GM23248 (cell line): Measurements from ENCODE around the gene SH3BP2. TPM values are rescaled to one million over a fixed set of nuclear protein-coding genes. Genes with fewer than 3 reads are reported as not detected.

ENCODE experiments used
- DNase-seq: peaks from one replicate; pipeline ENCODE4 v3.0.0-alpha.2; 2015
- H2AFZ ChIP-seq: fragments of 200-600 bp; sonication (generic); 2 replicates; pipeline ENCODE4 v1.6.1; 2016; ENCODE audit warnings: antibody characterized with exemption
- H3F3A ChIP-seq: fragments of 200-600 bp; sonication (generic); 2 replicates; pipeline ENCODE4 v1.6.1; 2016; ENCODE audit warnings: mild to moderate bottlenecking, antibody characterized with exemption, mixed run types; ENCODE audit not compliant: insufficient read depth
- H3K27ac ChIP-seq: fragments of 200-600 bp; sonication (generic); 2 replicates; pipeline ENCODE4 v1.5.1; 2016; ENCODE audit warnings: mild to moderate bottlenecking
- H3K27me3 ChIP-seq: fragments of 200-600 bp; sonication (generic); replicated peaks from 2 replicates; pipeline ENCODE4 v1.6.1; 2016; ENCODE audit warnings: mild to moderate bottlenecking; ENCODE audit not compliant: insufficient read depth
- H3K36me3 ChIP-seq: fragments of 200-600 bp; sonication (generic); 2 replicates; pipeline ENCODE4 v1.6.1; 2016; ENCODE audit warnings: low read depth, mild to moderate bottlenecking
- H3K4me1 ChIP-seq: fragments of 200-600 bp; sonication (generic); 2 replicates; pipeline ENCODE4 v1.6.1; 2016; ENCODE audit warnings: mild to moderate bottlenecking; ENCODE audit not compliant: insufficient read depth
- H3K4me2 ChIP-seq: fragments of 200-600 bp; sonication (generic); one replicate; pipeline ENCODE4 v1.6.1; 2016; ENCODE audit warnings: mild to moderate bottlenecking; ENCODE audit not compliant: unreplicated experiment
- H3K4me3 ChIP-seq: fragments of 200-600 bp; sonication (generic); 2 replicates; pipeline ENCODE4 v1.5.1; 2016; ENCODE audit warnings: mild to moderate bottlenecking
- H3K79me2 ChIP-seq: fragments of 200-600 bp; sonication (generic); 2 replicates; pipeline ENCODE4 v1.6.1; 2016; ENCODE audit warnings: mild to moderate bottlenecking; ENCODE audit not compliant: insufficient read depth
- H3K9ac ChIP-seq: fragments of 200-600 bp; sonication (generic); 2 replicates; pipeline ENCODE4 v1.6.1; 2016; ENCODE audit warnings: mild to moderate bottlenecking
- H3K9me2 ChIP-seq: fragments of 200-600 bp; sonication (generic); 2 replicates; pipeline ENCODE4 v1.6.1; 2016; ENCODE audit warnings: mixed run types, mild to moderate bottlenecking, moderate library complexity; ENCODE audit not compliant: insufficient read depth
- H3K9me3 ChIP-seq: fragments of 200-600 bp; sonication (generic); one replicate; pipeline ENCODE4 v1.6.1; 2017; ENCODE audit warnings: low read depth
- H4K20me1 ChIP-seq: fragments of 200-600 bp; sonication (generic); 2 replicates; pipeline ENCODE4 v1.6.0; 2016; ENCODE audit not compliant: insufficient read depth
- EZH2 ChIP-seq: fragments of 200-600 bp; sonication (generic); IDR thresholded peaks from 2 replicates; pipeline ENCODE4 v1.6.1; 2018; ENCODE audit warnings: antibody characterized with exemption, mild to moderate bottlenecking; ENCODE audit not compliant: insufficient read depth, poor library complexity, severe bottlenecking
- EZH2phosphoT487 ChIP-seq: fragments of 200-600 bp; sonication (generic); IDR thresholded peaks from 2 replicates; pipeline ENCODE4 v1.6.1; 2018; ENCODE audit warnings: antibody characterized with exemption, moderate library complexity, mild to moderate bottlenecking, low read depth; ENCODE audit not compliant: insufficient read depth
- WGBS, 2 experiments: methylation state at CpG; one replicate each; pipeline ENCODE4 v1.1.6; 2015 to 2017; ENCODE audit warnings: low lambda C conversion rate in 2 of 2, low coverage in 1 of 2; ENCODE audit errors: missing lambda C conversion rate in 2 of 2; 5-methylcytosine and 5-hydroxymethylcytosine counted together
- in situ Hi-C: fragments of 300-500 bp; cut with MboI; formaldehyde crosslinking; loops from 2 replicates; pipeline ENCODE4 v1.15.0; 2020
- polyA plus RNA-seq: library from polyadenylated mRNA; unstranded; fragments of >200 nt; fragmentation: Nextera tagmentation; extraction: Ambion mirVana; gene quantifications from 2 replicates; pipeline ENCODE4 v1.2.1, GENCODE V29; 2016
- total RNA-seq: library from RNA; depleted of rRNA; stranded (reverse); fragments of >200 nt; shearing (Covaris generic); gene quantifications from 2 replicates; pipeline ENCODE4 v1.2.3, GENCODE V29; 2014

The SH3BP2 gene
- total and polyA plus RNA-seq, 2 experiments from 2014 or later, result 20.9 to 31.2 TPM

- no peaks in the 10 kb centered on the region for H3K9me3 ChIP-seq
- TF ChIP-seq EZH2 (no peak), EZH2phosphoT487 (0 out of 2 replicates have a peak, but pooled peaks have one; percentile 35)
- H3K4me3 ChIP-seq, result no peak overlapping the region
- H3K27ac ChIP-seq, result no peak overlapping the region
- H3K4me1 ChIP-seq, result peaks cover 33% of the 10 kb centered on the region
- peaks cover 98% of the 10 kb centered on the region for H3K79me2 ChIP-seq
- DNase-seq, result peak; percentile 40
- no peak overlapping the region for H3K9ac ChIP-seq
- in situ Hi-C loops, result no loop called here
- H3K9me2 ChIP-seq, result no peaks in the 10 kb centered on the region
- peaks cover 34% of the 10 kb centered on the region for H4K20me1 ChIP-seq
- H3F3A ChIP-seq, result peaks cover 28% of the 10 kb centered on the region
- 54 to 59% methylated on average over 9 of the region's 9 CpGs for WGBS, 2 experiments
- H3K4me2 ChIP-seq, result no peak overlapping the region
- H3K36me3 ChIP-seq, result peaks cover 10% of the 10 kb centered on the region; the same call in 1 of the 2 replicates
- no peaks in the 10 kb centered on the region for H3K27me3 ChIP-seq
- H2AFZ ChIP-seq, result no peak overlapping the region
These were observed 56.6 kb downstream of the SH3BP2 start for GRCh38 chr4:2849267-2850152.

- TF ChIP-seq EZH2phosphoT487, result no peak
- TF ChIP-seq EZH2, result no peak
- Histone ChIP-seq H3K4me3 (no peak overlapping the region), H3F3A (peaks cover 24% of the 10 kb centered on the region), H3K4me1 (peaks cover 22% of the 10 kb centered on the region), H3K79me2 (peaks cover 98% of the 10 kb centered on the region), H3K27me3 (no peaks in the 10 kb centered on the region), H4K20me1 (peaks cover 43% of the 10 kb centered on the region), H3K36me3 (peaks cover 22% of the 10 kb centered on the region; the same call in 1 of the 2 replicates), H3K9me3 (no peaks in the 10 kb centered on the region), H2AFZ (no peak overlapping the region), H3K9ac (no peak overlapping the region), H3K9me2 (no peaks in the 10 kb centered on the region), H3K27ac (no peak overlapping the region), H3K4me2 (no peak overlapping the region)
- 92 to 97% methylated on average over 2 of the region's 2 CpGs for WGBS, 2 experiments
- DNase-seq, result peak; percentile 17
- in situ Hi-C loops, result no loop called here
These were observed 58.3 kb downstream of the SH3BP2 start for GRCh38 chr4:2850966-2851798.

- H3K4me1 ChIP-seq, result peaks cover 22% of the 10 kb centered on the region
- no peak overlapping the region for H3K4me3 ChIP-seq
- TF ChIP-seq EZH2 (no peak), EZH2phosphoT487 (no peak)
- no peak overlapping the region for H2AFZ ChIP-seq
- no peaks in the 10 kb centered on the region for H3K9me3 ChIP-seq
- peaks cover 24% of the 10 kb centered on the region for H3F3A ChIP-seq
- WGBS, 2 experiments, result 43 to 49% methylated on average over 7 of the region's 7 CpGs
- peaks cover 98% of the 10 kb centered on the region for H3K79me2 ChIP-seq
- no peak overlapping the region for H3K27ac ChIP-seq
- in situ Hi-C loops, result no loop called here
- H3K36me3 ChIP-seq, result peaks cover 22% of the 10 kb centered on the region; the same call in 1 of the 2 replicates
- H3K9ac ChIP-seq, result no peak overlapping the region
- H3K27me3 ChIP-seq, result no peaks in the 10 kb centered on the region
- H4K20me1 ChIP-seq, result peaks cover 45% of the 10 kb centered on the region
- H3K4me2 ChIP-seq, result no peak overlapping the region
- no peaks in the 10 kb centered on the region for H3K9me2 ChIP-seq
- DNase-seq, result peak; percentile 22
These were observed 59.6 kb downstream of the SH3BP2 start for GRCh38 chr4:2852481-2852921.

- no peak overlapping the region for H3K4me2 ChIP-seq
- in situ Hi-C loops, result no loop called here
- H2AFZ ChIP-seq, result no peak overlapping the region
- H4K20me1 ChIP-seq, result peaks cover 42% of the 10 kb centered on the region
- no peaks in the 10 kb centered on the region for H3K27me3 ChIP-seq
- TF ChIP-seq EZH2phosphoT487, result no peak
- TF ChIP-seq EZH2, result no peak
- WGBS, 2 experiments, result 95 to 99% methylated on average over 5 of the region's 5 CpGs
- no peaks in the 10 kb centered on the region for H3K9me2 ChIP-seq
- H3K9me3 ChIP-seq, result no peaks in the 10 kb centered on the region
- H3K4me3 ChIP-seq, result no peak overlapping the region
- no peak for DNase-seq
- H3K4me1 ChIP-seq, result peaks cover 27% of the 10 kb centered on the region
- peaks cover 100% of the 10 kb centered on the region for H3K79me2 ChIP-seq
- peaks cover 26% of the 10 kb centered on the region for H3F3A ChIP-seq
- H3K9ac ChIP-seq, result no peak overlapping the region
- no peak overlapping the region for H3K27ac ChIP-seq
- peaks cover 22% of the 10 kb centered on the region; the same call in 1 of the 2 replicates for H3K36me3 ChIP-seq
These were observed 62.7 kb downstream of the SH3BP2 start for GRCh38 chr4:2855584-2855983.
